Stimulated activated CD4-positive, alpha-beta T cell treated with anti-CD3 and anti-CD28 coated beads, TNF-alpha, amount 100 ng/mL, for 24 hours (primary cell): Measurements from ENCODE around the gene FOXO4.
"Not testable (repeated sequence)": the region's sequence is repeated elsewhere in the genome, so short reads cannot be mapped to it uniquely, and the experiment has no call there.

Source experiments
- DNase-seq, 3 experiments: peaks; one replicate each; pipeline ENCODE4 v3.0.0-alpha.2; 2020; ENCODE audit warnings: low read depth in 3 of 3

FOXO4 gene, protein sequence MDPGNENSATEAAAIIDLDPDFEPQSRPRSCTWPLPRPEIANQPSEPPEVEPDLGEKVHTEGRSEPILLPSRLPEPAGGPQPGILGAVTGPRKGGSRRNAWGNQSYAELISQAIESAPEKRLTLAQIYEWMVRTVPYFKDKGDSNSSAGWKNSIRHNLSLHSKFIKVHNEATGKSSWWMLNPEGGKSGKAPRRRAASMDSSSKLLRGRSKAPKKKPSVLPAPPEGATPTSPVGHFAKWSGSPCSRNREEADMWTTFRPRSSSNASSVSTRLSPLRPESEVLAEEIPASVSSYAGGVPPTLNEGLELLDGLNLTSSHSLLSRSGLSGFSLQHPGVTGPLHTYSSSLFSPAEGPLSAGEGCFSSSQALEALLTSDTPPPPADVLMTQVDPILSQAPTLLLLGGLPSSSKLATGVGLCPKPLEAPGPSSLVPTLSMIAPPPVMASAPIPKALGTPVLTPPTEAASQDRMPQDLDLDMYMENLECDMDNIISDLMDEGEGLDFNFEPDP

GRCh38 chrX:71095555-71095980 lies at the start of gene FOXO4:
Gene FOXO4 (plus strand): TSS chrX:71095851. CDS start chrX:71096529, 678 bp downstream.
- peak; percentile 70 to 85 (median 82) for DNase-seq

GRCh38 chrX:71047891-71048290 lies 47.8 kb upstream of the FOXO4 start:
- DNase-seq: not testable (repeated sequence)

GRCh38 chrX:71052721-71053120 lies 42.9 kb upstream of the FOXO4 start:
- DNase-seq: no peak

DNA sequence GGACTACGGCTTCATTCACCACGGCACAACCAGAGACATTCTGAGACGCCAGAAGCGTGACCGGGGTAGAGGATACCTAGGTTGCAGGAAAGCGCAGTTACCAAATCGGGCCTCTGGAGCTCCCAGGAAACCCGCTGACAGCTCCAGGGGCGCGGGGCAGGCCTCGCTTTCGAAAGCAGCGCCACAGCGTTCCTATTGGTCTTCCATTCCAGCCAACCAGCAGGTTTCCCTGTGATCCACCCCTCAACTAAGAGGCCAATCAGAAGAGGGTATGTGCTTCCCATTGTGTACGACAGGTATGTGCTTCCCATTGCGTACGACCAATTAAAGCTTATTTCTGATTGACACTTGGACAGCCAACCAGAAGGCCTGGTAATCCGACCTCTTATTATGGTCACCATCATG lies 42.4 kb upstream of the FOXO4 start:
- no peak for DNase-seq

GRCh38 chrX:71056867-71057266 lies 38.8 kb upstream of the FOXO4 start:
- no peak for DNase-seq

GRCh38 chrX:71057848-71058530 lies 37.7 kb upstream of the FOXO4 start:
- DNase-seq: no peak

DNA sequence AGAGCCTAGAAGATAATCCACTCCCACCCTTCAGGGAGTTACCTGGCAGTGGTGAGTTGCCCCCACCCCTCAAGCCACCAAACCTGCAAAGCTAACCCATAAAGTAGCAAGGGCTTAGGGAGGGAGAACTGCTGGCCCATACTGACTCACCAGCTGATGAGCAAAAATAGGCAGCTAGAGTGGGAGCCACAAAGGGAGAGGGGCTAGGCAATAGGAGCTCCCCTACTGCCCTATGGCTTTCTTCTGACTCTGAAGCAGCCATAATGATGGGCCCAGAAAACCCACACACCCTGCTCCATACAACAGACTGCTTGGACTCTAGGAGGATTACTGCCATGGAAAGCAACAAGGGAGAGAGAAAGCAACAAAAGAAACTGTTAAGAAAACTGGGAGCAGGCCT lies 35.5 kb upstream of the FOXO4 start:
- no peak for DNase-seq

- no peak for DNase-seq
Observed at GRCh38 chrX:71067089-71067488, 28.6 kb upstream of the FOXO4 start.

- DNase-seq: no peak
Observed at GRCh38 chrX:71067712-71068043, 28.0 kb upstream of the FOXO4 start.

- peak; percentile 72 to 84 (median 74) for DNase-seq
Observed at GRCh38 chrX:71068044-71068918, 27.4 kb upstream of the FOXO4 start, which contains the start of gene SNX12. Gene SNX12 (minus strand): TSS chrX:71068334. CDS start chrX:71068306, 28 bp downstream.

DNA sequence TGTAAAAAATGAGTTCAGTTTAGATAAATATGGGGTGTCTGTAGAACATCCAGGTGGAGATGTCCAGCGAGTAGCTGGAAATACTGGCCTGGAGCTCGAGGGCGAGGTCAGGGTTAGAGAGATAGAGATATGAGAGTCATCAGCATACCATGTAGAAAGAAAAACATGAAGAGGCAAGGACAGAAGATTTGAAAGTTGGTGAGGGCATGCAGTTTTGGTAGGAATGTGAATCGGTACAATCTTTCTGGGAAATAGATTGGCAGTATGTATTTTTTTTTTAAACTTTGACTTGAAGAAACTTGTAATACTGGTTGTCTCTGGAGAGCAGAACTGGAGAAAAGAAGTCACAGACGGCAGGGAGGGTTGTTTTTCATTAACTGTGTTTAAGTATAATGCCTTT lies 25.1 kb upstream of the FOXO4 start:
- DNase-seq: no peak

DNA sequence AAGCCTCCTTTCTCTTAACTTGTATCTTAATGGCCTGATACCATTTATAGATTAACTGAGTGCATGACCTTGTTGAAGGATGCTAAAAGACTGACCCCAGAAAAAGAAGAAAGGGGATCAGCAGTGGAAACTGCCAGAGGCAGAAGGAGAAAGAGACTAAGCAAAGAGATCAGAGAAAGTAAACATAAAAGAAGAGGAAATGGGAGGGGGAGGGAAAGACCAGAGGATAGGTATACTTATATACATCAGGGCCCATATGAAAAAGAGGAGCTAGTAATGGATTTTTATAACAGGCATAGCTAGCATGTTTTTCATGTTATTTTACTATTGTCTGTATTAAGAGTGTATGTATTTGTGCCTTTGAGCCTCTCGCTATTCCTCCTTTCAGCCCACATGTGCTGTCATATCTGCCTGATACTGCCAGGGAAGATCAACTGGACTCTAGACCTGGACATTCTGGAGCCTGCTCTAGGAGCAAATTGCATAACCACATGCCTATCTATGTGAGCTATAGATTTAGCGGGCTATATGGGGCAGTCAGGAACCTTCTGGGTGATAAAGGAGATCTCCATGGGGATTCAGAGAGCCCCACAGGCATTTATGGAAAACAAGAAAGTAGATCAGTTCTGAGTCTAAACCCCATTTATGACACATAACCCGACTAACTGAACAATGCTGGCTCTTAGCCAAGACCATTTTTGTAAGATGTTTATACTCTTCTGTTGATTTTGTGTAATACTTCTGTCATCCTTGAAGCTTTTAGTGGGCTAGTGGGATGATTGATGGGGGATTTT lies 14.1 kb upstream of the FOXO4 start:
- no peak for DNase-seq

- DNase-seq: no peak
Observed at GRCh38 chrX:71082124-71082647, 13.5 kb upstream of the FOXO4 start.

GRCh38 chrX:71082822-71083221 lies 12.8 kb upstream of the FOXO4 start:
- DNase-seq: no peak

- no peak for DNase-seq
Observed at GRCh38 chrX:71085900-71086299, 9.8 kb upstream of the FOXO4 start.

GRCh38 chrX:71091263-71091662 lies 4.4 kb upstream of the FOXO4 start:
- DNase-seq: no peak

- DNase-seq: no peak
Observed at GRCh38 chrX:71095033-71095432, 618 bp upstream of the FOXO4 start.

- peak in 1 of 3 experiments; percentile 57 for DNase-seq
Observed at GRCh38 chrX:71095981-71096759, 519 bp downstream of the FOXO4 start.

DNA sequence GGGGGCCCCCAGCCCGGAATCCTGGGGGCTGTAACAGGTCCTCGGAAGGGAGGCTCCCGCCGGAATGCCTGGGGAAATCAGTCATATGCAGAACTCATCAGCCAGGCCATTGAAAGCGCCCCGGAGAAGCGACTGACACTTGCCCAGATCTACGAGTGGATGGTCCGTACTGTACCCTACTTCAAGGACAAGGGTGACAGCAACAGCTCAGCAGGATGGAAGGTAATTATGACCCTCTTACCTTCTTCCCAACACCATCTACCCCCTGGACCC lies 1.0 kb downstream of the FOXO4 start:
- DNase-seq: no peak

DNA sequence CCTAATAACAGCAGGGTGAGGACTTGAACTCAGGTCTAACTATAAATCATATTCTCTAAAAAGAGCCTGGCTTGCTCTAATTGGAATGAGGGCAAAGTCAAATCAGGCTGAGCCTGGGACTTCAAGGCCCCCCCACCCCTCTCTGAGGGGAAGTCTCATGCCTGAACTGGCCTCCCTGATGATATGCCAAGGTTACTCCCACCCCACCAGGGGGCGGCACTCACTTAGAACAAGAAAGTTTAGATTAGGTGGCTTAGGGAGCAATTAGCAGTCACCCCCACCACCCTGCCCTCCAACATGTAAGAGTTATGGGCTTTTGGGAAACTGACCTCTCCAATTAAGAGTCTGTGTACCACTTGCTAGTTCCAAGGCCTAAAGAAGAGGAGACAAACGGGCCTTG lies 2.7 kb downstream of the FOXO4 start:
- peak; percentile 41 to 65 (median 50) for DNase-seq
